ENCODE measurements around the gene SMNDC1.

- no peak for TF ChIP-seq CTCF (IDR thresholded peaks at IDR 0.05)
- no peak for TF ChIP-seq POLR2AphosphoS5 (IDR thresholded peaks at IDR 0.05; ENCODE audit: insufficient read depth in 1 of 2, low read depth in 1 of 2)
- TF ChIP-seq POLR2A (IDR thresholded peaks at IDR 0.05): no peak
These were observed 17.9 kb downstream of the SMNDC1 start for GRCh38 chr10:110286841-110287240.
